Fibroblast of lung (primary cell): ENCODE data around the gene SIN3B.

Source experiments
- EZH2 ChIP-seq: IDR thresholded peaks from 2 replicates; pipeline ENCODE4 v1.5.1; 2012; ENCODE audit warnings: low read length, control low read depth, mild to moderate bottlenecking; ENCODE audit errors: missing control alignments
- TF ChIP-seq, protein P1 (sequence below), 2 donors: IDR thresholded peaks in 1 of 2; conservative IDR thresholded peaks in 1 of 2; 1 replicate in 1 of 2; 2 replicates in 1 of 2; pipeline ENCODE4 v1.5.1; 2011 to 2012; ENCODE audit warnings: low read length in 2 of 2, control low read depth in 1 of 2, inconsistent platforms in 1 of 2, low read depth in 1 of 2, mild to moderate bottlenecking in 1 of 2

DNA sequence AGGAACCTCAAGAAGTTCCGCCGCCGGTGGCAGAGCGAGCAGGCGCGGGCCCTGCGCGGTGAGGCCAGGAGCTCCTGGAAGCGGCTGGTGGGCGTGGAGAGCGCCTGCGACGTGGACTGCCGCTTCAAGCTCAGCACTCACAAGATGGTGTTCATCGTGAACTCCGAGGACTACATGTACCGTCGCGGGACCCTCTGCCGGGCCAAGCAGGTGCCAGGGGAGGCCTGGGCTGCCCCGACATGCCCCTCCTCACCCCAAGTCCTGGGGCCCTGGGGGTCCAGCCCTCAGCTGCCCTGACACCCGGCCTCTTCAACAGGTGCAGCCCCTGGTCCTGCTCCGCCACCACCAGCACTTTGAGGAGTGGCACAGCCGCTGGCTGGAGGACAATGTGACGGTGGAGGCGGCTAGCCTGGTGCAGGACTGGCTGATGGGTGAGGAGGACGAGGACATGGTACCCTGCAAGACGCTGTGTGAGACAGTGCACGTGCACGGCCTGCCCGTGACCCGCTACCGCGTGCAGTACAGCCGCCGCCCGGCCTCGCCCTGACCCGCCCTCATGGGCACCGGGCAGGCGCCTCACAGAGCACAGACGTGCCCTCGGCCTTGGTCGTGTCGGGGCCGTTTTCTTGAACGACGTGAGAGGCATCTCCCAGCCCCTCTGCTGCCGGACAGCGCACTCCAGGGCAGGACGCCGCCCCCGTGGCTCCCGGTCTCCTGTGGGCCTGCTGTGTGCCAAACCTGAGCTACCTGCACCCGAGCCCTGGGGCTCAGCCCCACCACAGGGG, 49.2 kb downstream of the SIN3B start:
- TF ChIP-seq, protein P1, sequence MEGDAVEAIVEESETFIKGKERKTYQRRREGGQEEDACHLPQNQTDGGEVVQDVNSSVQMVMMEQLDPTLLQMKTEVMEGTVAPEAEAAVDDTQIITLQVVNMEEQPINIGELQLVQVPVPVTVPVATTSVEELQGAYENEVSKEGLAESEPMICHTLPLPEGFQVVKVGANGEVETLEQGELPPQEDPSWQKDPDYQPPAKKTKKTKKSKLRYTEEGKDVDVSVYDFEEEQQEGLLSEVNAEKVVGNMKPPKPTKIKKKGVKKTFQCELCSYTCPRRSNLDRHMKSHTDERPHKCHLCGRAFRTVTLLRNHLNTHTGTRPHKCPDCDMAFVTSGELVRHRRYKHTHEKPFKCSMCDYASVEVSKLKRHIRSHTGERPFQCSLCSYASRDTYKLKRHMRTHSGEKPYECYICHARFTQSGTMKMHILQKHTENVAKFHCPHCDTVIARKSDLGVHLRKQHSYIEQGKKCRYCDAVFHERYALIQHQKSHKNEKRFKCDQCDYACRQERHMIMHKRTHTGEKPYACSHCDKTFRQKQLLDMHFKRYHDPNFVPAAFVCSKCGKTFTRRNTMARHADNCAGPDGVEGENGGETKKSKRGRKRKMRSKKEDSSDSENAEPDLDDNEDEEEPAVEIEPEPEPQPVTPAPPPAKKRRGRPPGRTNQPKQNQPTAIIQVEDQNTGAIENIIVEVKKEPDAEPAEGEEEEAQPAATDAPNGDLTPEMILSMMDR (conservative IDR thresholded peaks at IDR 0.05 in 1 of 2, IDR thresholded peaks at IDR 0.05 in 1 of 2; ENCODE audit: low read depth in 1 of 2, low read length in 2 of 2) = no peak
- no peak for TF ChIP-seq EZH2
